Spleen (tissue), 11 donors: ENCODE measurements around the gene C22orf31. TPM values are rescaled to one million over a fixed set of nuclear protein-coding genes. Genes with fewer than 3 reads are reported as not detected.

Source experiments
- DNase-seq: peaks from one replicate; pipeline ENCODE4 v3.0.0-alpha.2; 2020
- H3K27ac ChIP-seq, 8 donors: fragments of 200-600 bp; sonication (generic) in 7 of 8; 1 replicate in 4 of 8; 2 replicates in 4 of 8; pipeline versions ENCODE4 v1.5.0 to v1.8.0; 2016 to 2021; ENCODE audit warnings: inconsistent platforms in 4 of 8, mild to moderate bottlenecking in 4 of 8, moderate library complexity in 1 of 8
- H3K27me3 ChIP-seq, 7 donors: fragments of 200-600 bp; sonication (generic) in 6 of 7; replicated peaks in 1 of 7; 1 replicate in 4 of 7; 2 replicates in 3 of 7; pipeline versions ENCODE4 v1.5.0 to v1.8.0; 2016 to 2021; ENCODE audit warnings: inconsistent platforms in 3 of 7, mild to moderate bottlenecking in 1 of 7
- H3K36me3 ChIP-seq, 6 donors: fragments of 200-600 bp; sonication (generic) in 5 of 6; 1 replicate in 4 of 6; 2 replicates in 2 of 6; pipeline versions ENCODE4 v1.5.0 to v1.8.0; 2016 to 2021; ENCODE audit warnings: inconsistent platforms in 2 of 6
- H3K4me1 ChIP-seq, 6 donors: fragments of 200-600 bp; sonication (generic) in 5 of 6; 1 replicate in 3 of 6; 2 replicates in 3 of 6; pipeline versions ENCODE4 v1.5.0 to v1.8.0; 2016 to 2021; ENCODE audit warnings: inconsistent platforms in 3 of 6
- H3K4me3 ChIP-seq, 8 donors: fragments of 200-600 bp; sonication (generic) in 7 of 8; 1 replicate in 4 of 8; 2 replicates in 4 of 8; pipeline versions ENCODE4 v1.5.0 to v1.8.0; 2016 to 2021; ENCODE audit warnings: inconsistent platforms in 4 of 8, mild to moderate bottlenecking in 4 of 8, moderate library complexity in 2 of 8
- H3K9me3 ChIP-seq, 8 donors: fragments of 200-600 bp; sonication (generic) in 7 of 8; 1 replicate in 4 of 8; 2 replicates in 4 of 8; pipeline versions ENCODE4 v1.5.0 to v1.8.0; 2016 to 2021; ENCODE audit warnings: inconsistent platforms in 4 of 8
- POLR2A ChIP-seq, 3 donors: fragments of 450-650 bp; IDR thresholded peaks; one replicate each; pipeline ENCODE4 v1.5.1; 2017; ENCODE audit warnings: antibody characterized with exemption in 3 of 3, mild to moderate bottlenecking in 1 of 3
- POLR2AphosphoS5 ChIP-seq, 3 donors: sonication (generic); formaldehyde crosslinking; IDR thresholded peaks; one replicate each; pipeline ENCODE4 v1.5.1; 2017; ENCODE audit warnings: antibody characterized with exemption in 3 of 3
- WGBS, 5 donors: extraction: QIAGEN DNeasy Blood & Tissue Kit in 3 of 5; methylation state at CpG; one replicate each; pipeline versions ENCODE4 v1.1.5 to v1.1.7; 2013 to 2018; 5-methylcytosine and 5-hydroxymethylcytosine counted together
- intact Hi-C: fragments of 100-400 bp; cut with DNase I; formaldehyde crosslinking; loops from one replicate; pipeline ENCODE4 v1.15.0; 2023; ENCODE audit warnings: low total_unique reads
- polyA plus RNA-seq, 3 donors: library from polyadenylated mRNA; stranded (reverse); fragments of 200-250 nt; gene quantifications; one replicate each; pipeline ENCODE4 v1.2.1, GENCODE V29; 2013
- total RNA-seq, 7 donors: library from RNA; depleted of rRNA in 3 of 7; stranded (reverse); fragments of >200 nt in 3 of 7; fragmentation: NEBNext Ultra II Directional in 4 of 7; extraction: Animal tissue kit (Norgen Biotek cat#: 25700) in 4 of 7; gene quantifications; one replicate each; pipeline versions ENCODE4 v1.1.0 to v1.2.1, GENCODE V29; 2016 to 2021
- TF ChIP-seq, protein P1 (sequence below), 11 experiments: fragments of 200-600 bp in 7 of 11; fragments of 450-650 bp in 4 of 11; sonication (generic) in 4 of 11; IDR thresholded peaks in 8 of 11; conservative IDR thresholded peaks in 3 of 11; 1 replicate in 7 of 11; 2 replicates in 4 of 11; pipeline versions ENCODE4 v1.4.0 to v1.8.0; 2016 to 2021; ENCODE audit warnings: antibody characterized with exemption in 11 of 11, inconsistent platforms in 4 of 11, mild to moderate bottlenecking in 1 of 11
- donor health status: healthy with polysubstance abuse.
- donor health status: DM: no; HTN: no; CAD: no; lungs with moderate emphysema.
- donor health status: DM: no; HTN: no; CAD: no.
- donor health status: Bipolar disorder and iron deficiency.
- donor health status: healthy.
- donor health status: DM: no; HTN: no; CAD: no.
- donor health status: DM: yes; HTN: yes; CAD: no.

C22orf31 gene
- total and polyA plus RNA-seq, 10 donors, result not detected

GRCh38 chr22:29054251-29054767 lies 7.3 kb downstream of the C22orf31 start:
- no peak for DNase-seq
- 78 to 90% (median 83%) methylated on average over 6 to 10 of the region's 10 CpGs for WGBS, 5 donors

DNA sequence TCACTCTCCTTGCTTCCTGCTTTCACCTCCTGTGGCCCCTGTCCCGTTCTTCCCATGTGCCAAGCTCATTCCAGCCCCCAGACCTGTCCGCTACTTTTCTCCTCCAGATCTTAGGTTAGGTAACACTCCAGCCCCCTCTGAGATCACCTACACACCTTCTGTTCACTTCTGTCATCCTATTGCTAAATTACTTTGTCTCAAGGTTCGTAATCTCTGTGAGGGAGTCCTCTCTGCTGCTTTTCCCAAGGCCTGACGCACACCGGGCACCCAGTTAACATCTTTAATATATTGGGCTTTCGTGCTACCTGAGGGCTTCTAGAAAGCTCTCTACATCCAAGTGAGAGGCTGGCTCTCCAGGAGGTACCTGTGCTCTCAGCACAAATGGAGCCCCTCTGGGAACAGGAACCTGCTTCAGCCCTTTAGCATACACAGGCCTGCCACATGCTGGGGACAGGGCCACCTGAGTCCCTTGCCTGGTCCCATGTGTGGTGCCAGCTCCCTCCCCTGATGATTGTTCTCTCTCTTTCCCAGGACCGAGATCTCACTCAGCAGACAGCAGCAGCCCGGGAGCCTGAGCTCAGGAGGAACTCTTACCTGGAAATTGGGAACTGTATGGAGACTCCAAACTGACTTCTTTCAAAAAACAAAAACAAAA lies 8.5 kb downstream of the C22orf31 start:
- TF ChIP-seq POLR2A (IDR thresholded peaks at IDR 0.05), result no peak
- TF ChIP-seq, protein P1, sequence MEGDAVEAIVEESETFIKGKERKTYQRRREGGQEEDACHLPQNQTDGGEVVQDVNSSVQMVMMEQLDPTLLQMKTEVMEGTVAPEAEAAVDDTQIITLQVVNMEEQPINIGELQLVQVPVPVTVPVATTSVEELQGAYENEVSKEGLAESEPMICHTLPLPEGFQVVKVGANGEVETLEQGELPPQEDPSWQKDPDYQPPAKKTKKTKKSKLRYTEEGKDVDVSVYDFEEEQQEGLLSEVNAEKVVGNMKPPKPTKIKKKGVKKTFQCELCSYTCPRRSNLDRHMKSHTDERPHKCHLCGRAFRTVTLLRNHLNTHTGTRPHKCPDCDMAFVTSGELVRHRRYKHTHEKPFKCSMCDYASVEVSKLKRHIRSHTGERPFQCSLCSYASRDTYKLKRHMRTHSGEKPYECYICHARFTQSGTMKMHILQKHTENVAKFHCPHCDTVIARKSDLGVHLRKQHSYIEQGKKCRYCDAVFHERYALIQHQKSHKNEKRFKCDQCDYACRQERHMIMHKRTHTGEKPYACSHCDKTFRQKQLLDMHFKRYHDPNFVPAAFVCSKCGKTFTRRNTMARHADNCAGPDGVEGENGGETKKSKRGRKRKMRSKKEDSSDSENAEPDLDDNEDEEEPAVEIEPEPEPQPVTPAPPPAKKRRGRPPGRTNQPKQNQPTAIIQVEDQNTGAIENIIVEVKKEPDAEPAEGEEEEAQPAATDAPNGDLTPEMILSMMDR (IDR thresholded peaks at IDR 0.05 in 8 of 11, conservative IDR thresholded peaks at IDR 0.05 in 3 of 11), result no peak
- TF ChIP-seq POLR2AphosphoS5 (IDR thresholded peaks at IDR 0.05), result no peak
- Histone ChIP-seq H3K9me3 (no peaks in the 10 kb centered on the region), H3K27ac (no peak overlapping the region), H3K27me3 (no peaks in the 10 kb centered on the region), H3K4me3 (no peak overlapping the region), H3K36me3 (peaks cover 0 to 29% (median 12%) of the 10 kb centered on the region in 6 donors), H3K4me1 (no peaks in the 10 kb centered on the region)
- 90 to 94% (median 93%) methylated on average over 8 of the region's 8 CpGs for WGBS, 5 donors
- peak; percentile 41 for DNase-seq
- intact Hi-C loops, result no loop called here

More at GRCh38 chr22:29054251-29054767, 7.3 kb downstream of the C22orf31 start:
- no peaks in the 10 kb centered on the region for H3K27me3 ChIP-seq
- H3K36me3 ChIP-seq, result peaks cover 0 to 18% (median 7%) of the 10 kb centered on the region in 6 donors
- TF ChIP-seq POLR2A (IDR thresholded peaks at IDR 0.05) (no peak), POLR2AphosphoS5 (IDR thresholded peaks at IDR 0.05) (no peak)
- TF ChIP-seq, protein P1 (IDR thresholded peaks at IDR 0.05 in 8 of 11, conservative IDR thresholded peaks at IDR 0.05 in 3 of 11), result no peak
- intact Hi-C loops, result no loop called here
- no peaks in the 10 kb centered on the region for H3K4me1 ChIP-seq
- no peaks in the 10 kb centered on the region for H3K9me3 ChIP-seq
- no peak overlapping the region for H3K4me3 ChIP-seq
- H3K27ac ChIP-seq, result no peak overlapping the region

- no peak overlapping the region for H3K27ac ChIP-seq
- intact Hi-C loops, result no loop called here
- H3K27me3 ChIP-seq, result no peaks in the 10 kb centered on the region
- no peaks in the 10 kb centered on the region for H3K9me3 ChIP-seq
- TF ChIP-seq POLR2A (IDR thresholded peaks at IDR 0.05) (no peak), POLR2AphosphoS5 (IDR thresholded peaks at IDR 0.05) (no peak)
- TF ChIP-seq, protein P1 (IDR thresholded peaks at IDR 0.05 in 8 of 11, conservative IDR thresholded peaks at IDR 0.05 in 3 of 11), result no peak
- 90 to 99% (median 92%) methylated on average over 13 to 24 of the region's 24 CpGs for WGBS, 5 donors
- H3K4me3 ChIP-seq, result no peak overlapping the region
- no peak for DNase-seq
- H3K36me3 ChIP-seq, result peaks cover 0 to 56% (median 18%) of the 10 kb centered on the region in 6 donors
- no peaks in the 10 kb centered on the region for H3K4me1 ChIP-seq
Measured at GRCh38 chr22:29050457-29050856, 11.2 kb downstream of the C22orf31 start.

GRCh38 chr22:29049655-29050263 lies 11.9 kb downstream of the C22orf31 start:
- Histone ChIP-seq H3K36me3 (peaks cover 0 to 62% (median 19%) of the 10 kb centered on the region in 6 donors), H3K4me1 (no peaks in the 10 kb centered on the region), H3K27ac (no peak overlapping the region), H3K9me3 (no peaks in the 10 kb centered on the region), H3K4me3 (no peak overlapping the region), H3K27me3 (no peaks in the 10 kb centered on the region)
- whole genome bisulfite sequencing, 5 donors, result 91 to 97% (median 94%) methylated on average over 20 to 38 of the region's 38 CpGs
- intact Hi-C loops, result no loop called here
- TF ChIP-seq POLR2A (IDR thresholded peaks at IDR 0.05) (no peak), POLR2AphosphoS5 (IDR thresholded peaks at IDR 0.05) (no peak)
- TF ChIP-seq, protein P1 (IDR thresholded peaks at IDR 0.05 in 8 of 11, conservative IDR thresholded peaks at IDR 0.05 in 3 of 11), result no peak
- DNase-seq, result no peak
